Thoracic aorta (tissue), 2 donors: ENCODE measurements around the gene PLS1. TPM values are rescaled to one million over a fixed set of nuclear protein-coding genes. Genes with fewer than 3 reads are reported as not detected.
"Not testable (repeated sequence)": the region's sequence is repeated elsewhere in the genome, so short reads cannot be mapped to it uniquely, and the experiment has no call there.

Experiments used
- ATAC-seq: fragments of 150-250 bp; one replicate; pipeline ENCODE4 v1.8.0; 2017; ENCODE audit warnings: low read depth; ENCODE audit not compliant: insufficient number of reproducible peaks, low FRiP score
- DNase-seq: peaks from one replicate; pipeline ENCODE4 v3.0.0-alpha.2; 2020; ENCODE audit warnings: low spot score
- H3K27ac ChIP-seq, 2 donors: fragments of 200-600 bp; sonication (generic); 1 replicate in 1 of 2; 2 replicates in 1 of 2; pipeline ENCODE4 v1.5.1; 2016; ENCODE audit warnings: mild to moderate bottlenecking in 2 of 2, moderate library complexity in 2 of 2
- H3K27me3 ChIP-seq: fragments of 200-600 bp; sonication (generic); replicated peaks from 2 replicates; pipeline ENCODE4 v1.6.0; 2016; ENCODE audit warnings: mild to moderate bottlenecking; ENCODE audit not compliant: insufficient read depth
- H3K36me3 ChIP-seq: fragments of 200-600 bp; sonication (generic); one replicate; pipeline ENCODE4 v1.5.1; 2016
- H3K4me1 ChIP-seq, 2 donors: fragments of 200-600 bp; sonication (generic); 1 replicate in 1 of 2; 2 replicates in 1 of 2; pipeline versions ENCODE4 v1.5.1 to v1.6.0; 2016; ENCODE audit warnings: low read depth in 2 of 2, mild to moderate bottlenecking in 1 of 2; ENCODE audit not compliant: control insufficient read depth in 1 of 2
- H3K4me3 ChIP-seq: fragments of 200-600 bp; sonication (generic); 2 replicates; pipeline ENCODE4 v1.5.1; 2016; ENCODE audit warnings: mild to moderate bottlenecking
- H3K9me3 ChIP-seq: fragments of 200-600 bp; sonication (generic); 2 replicates; pipeline ENCODE4 v1.5.1; 2016
- total RNA-seq, 2 donors: library from RNA; depleted of rRNA; stranded (reverse); fragments of >200 nt; gene quantifications; one replicate each; pipeline versions ENCODE4 v1.1.0 to v1.2.3, GENCODE V29; 2016
- TF ChIP-seq, protein P1 (sequence below): fragments of 200-600 bp; sonication (generic); IDR thresholded peaks from one replicate; pipeline ENCODE4 v1.5.1; 2019; ENCODE audit warnings: antibody characterized with exemption

Gene PLS1
- total RNA-seq, 2 donors from 2014 or later: 0.54 to 1.4 TPM

DNA sequence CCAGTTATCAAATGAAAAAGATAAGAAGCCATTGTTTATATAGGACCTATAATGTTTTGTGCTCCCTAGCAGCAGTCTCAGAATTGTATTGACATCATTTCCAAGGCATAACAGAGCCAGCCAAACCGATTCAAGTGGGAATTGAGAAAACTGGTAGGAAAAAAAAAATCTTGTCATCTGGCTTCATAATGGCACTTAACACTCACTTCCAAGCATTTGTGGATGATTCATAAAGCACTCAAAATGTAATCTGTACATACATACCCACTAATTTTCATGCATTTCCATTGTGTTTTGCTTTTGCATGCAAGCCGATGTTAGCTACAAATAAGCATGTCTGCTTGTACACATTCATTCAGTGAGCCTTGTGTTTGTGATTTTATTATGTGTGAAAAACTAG, 109.0 kb downstream of the PLS1 start:
- ATAC-seq (no peak), DNase-seq (no peak)
- TF ChIP-seq, protein P1, sequence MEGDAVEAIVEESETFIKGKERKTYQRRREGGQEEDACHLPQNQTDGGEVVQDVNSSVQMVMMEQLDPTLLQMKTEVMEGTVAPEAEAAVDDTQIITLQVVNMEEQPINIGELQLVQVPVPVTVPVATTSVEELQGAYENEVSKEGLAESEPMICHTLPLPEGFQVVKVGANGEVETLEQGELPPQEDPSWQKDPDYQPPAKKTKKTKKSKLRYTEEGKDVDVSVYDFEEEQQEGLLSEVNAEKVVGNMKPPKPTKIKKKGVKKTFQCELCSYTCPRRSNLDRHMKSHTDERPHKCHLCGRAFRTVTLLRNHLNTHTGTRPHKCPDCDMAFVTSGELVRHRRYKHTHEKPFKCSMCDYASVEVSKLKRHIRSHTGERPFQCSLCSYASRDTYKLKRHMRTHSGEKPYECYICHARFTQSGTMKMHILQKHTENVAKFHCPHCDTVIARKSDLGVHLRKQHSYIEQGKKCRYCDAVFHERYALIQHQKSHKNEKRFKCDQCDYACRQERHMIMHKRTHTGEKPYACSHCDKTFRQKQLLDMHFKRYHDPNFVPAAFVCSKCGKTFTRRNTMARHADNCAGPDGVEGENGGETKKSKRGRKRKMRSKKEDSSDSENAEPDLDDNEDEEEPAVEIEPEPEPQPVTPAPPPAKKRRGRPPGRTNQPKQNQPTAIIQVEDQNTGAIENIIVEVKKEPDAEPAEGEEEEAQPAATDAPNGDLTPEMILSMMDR: no peak
- Histone ChIP-seq H3K9me3 (no peaks in the 10 kb centered on the region), H3K27me3 (no peaks in the 10 kb centered on the region), H3K27ac (no peak overlapping the region), H3K36me3 (no peaks in the 10 kb centered on the region), H3K4me3 (no peak overlapping the region), H3K4me1 (no peaks in the 10 kb centered on the region)

DNA sequence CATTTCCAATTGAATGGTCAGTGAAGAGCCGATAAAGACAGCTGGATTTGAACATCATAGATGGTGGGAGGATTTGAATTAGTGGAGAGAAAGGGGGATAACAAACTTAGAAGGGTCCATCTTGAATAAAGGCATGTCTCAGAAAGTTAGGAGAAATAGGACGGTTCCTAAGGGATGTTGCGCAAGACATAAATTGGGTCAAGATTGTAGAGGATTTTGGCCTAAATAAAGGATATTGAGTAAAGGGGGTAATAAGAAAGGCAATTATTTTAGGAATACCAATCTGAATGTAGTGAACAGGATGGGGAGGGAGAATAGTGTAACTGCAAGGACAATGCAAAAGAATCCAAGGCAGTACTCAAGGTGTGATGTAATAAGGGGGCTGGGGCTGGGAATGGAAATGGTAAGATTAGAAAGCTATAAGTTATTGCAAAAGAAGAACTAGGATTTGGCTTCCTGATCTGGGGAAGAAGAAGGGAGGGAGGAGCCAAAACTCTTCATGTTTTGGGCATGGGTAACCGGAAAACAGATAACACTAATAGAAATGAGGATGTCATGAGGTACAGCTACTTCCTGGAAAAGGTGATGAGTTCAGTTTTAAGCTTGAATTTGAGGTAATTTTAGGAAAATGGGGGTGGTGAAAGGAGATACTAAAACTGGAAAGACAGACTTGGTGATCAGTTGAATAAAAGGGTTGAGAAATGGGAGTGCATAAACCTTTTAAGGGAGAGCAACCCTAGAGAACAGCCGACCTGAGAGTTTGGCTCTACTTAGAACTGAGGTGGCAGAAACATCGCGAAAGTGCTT, 110.3 kb downstream of the PLS1 start:
- Histone ChIP-seq H3K9me3 (no peaks in the 10 kb centered on the region), H3K36me3 (no peaks in the 10 kb centered on the region), H3K27ac (no peak overlapping the region), H3K4me1 (no peaks in the 10 kb centered on the region), H3K4me3 (no peak overlapping the region), H3K27me3 (no peaks in the 10 kb centered on the region)
- TF ChIP-seq, protein P1: no peak
- ATAC-seq (no peak), DNase-seq (no peak)

DNA sequence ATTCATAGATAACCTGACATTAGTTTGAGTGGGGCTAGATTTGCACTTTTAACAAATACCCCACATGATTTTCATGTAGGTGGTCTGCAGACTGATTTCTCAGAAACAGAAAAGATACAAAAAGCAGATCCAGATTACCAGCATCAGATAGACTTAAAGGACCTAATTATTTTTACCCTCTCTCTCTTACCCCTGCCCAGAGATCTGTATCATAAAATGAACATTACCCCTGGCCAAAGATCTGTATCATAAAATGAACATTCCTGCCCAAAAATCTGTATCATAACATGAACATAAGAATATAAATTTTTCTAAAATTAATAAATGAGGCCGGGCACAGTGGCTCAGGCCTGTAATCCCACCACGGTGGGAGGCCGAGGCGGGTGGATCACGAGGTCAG, 113.0 kb downstream of the PLS1 start:
- H3K36me3 ChIP-seq: no peaks in the 10 kb centered on the region
- TF ChIP-seq, protein P1: no peak
- ATAC-seq: no peak
- no peak overlapping the region for H3K27ac ChIP-seq
- no peak overlapping the region for H3K4me3 ChIP-seq
- H3K9me3 ChIP-seq: no peaks in the 10 kb centered on the region
- H3K27me3 ChIP-seq: no peaks in the 10 kb centered on the region
- no peak for DNase-seq
- H3K4me1 ChIP-seq: no peaks in the 10 kb centered on the region

DNA sequence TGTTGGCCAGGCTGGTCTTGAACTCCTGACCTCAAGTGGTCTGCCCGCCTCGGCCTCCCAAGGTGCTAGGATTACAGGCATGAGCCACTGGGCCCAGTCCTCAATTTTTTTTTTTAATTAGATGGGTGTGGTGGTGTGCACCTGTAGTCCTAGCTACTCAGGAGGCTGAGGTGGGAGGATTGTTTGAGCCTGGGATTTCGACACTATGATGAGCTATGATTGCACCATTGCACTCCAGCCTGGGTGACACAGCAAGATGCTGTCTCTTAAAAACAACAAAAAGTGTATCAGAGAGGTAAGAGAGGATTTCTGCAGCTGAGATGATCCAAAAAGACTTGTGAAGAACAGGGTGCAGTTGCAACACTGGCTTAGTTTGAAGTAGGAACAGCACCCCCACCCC, 118.7 kb downstream of the PLS1 start:
- H3K36me3 ChIP-seq, H3K9me3 ChIP-seq, H3K27me3 ChIP-seq, ATAC-seq, H3K27ac ChIP-seq, H3K4me3 ChIP-seq, DNase-seq, H3K4me1 ChIP-seq: not testable (repeated sequence)

DNA sequence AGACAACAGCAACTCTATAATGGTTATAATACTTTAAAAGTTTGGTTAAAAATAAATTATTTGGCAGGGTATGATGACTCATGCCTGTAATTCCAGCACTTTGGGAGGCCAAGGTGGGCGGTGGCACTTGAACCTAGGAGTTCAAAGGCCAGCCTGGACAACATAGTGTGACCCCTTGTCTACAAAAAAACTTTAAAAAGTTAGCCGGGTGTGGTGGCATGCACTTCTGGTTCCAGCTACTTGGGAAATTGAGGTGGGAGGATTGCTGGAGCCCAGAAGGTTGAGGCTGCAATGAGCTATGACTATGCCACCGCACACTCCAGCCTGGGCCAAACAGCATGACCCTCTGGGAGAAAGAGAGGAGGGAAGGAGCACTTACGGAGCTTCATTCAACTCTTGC, 119.9 kb downstream of the PLS1 start:
- TF ChIP-seq, protein P1: no peak
- Histone ChIP-seq H3K27me3 (no peaks in the 10 kb centered on the region), H3K4me1 (no peaks in the 10 kb centered on the region), H3K9me3 (no peaks in the 10 kb centered on the region), H3K4me3 (no peak overlapping the region), H3K27ac (no peak overlapping the region), H3K36me3 (no peaks in the 10 kb centered on the region)
- ATAC-seq: no peak
- no peak for DNase-seq

DNA sequence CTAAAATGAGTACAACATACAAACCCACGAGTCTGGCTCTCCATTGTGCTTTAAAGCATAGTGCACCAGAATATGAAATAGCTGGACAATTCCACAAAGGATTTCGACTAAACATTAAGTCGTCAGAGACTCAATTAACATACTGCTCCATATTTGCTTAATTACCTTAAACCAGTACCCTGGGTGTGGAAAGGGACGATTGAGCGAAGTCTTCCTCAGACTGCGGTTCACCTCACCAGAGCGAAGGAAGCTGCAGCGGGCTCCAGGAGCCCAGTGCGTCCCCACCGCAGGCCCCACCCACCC, 127.4 kb downstream of the PLS1 start:
- Histone ChIP-seq H3K9me3 (no peaks in the 10 kb centered on the region), H3K36me3 (no peaks in the 10 kb centered on the region), H3K27ac (no peak overlapping the region), H3K4me1 (peaks cover 0 to 21% of the 10 kb centered on the region in 2 donors), H3K27me3 (no peaks in the 10 kb centered on the region), H3K4me3 (peak overlapping the region; percentile 77)
- DNase-seq: no peak
- ATAC-seq: no peak
- TF ChIP-seq, protein P1: no peak
